NCI-H526 (cell line): ENCODE results near the gene MAP4K4.
A peak's percentile ranks its signal among the peaks of the same experiment; 100 is the strongest.

Experiments
- DNase-seq, 2 experiments: peaks; one replicate each; lab custom pipeline; 2025; lab: John Stamatoyannopoulos, UW

The MAP4K4 gene

DNA sequence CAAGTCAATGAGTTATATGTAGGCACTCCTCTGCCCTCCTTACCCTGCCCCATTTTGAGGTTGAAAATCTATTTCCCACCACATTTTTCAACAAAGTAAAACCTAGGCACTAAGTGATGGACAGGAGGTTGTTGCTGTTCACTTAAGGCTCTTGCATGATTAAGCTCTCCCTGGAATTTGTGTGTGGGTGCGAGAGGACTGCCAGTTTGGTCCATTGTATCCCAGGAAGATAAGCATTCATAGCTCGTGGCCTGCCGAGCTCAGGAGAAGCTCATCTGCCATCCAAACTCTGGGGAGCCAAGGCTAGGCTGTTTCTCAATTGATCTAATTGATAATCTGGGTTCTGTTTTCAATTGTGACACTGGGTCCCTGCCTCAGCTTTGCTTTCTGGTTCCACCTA, 4.7 kb upstream of the MAP4K4 start:
- no peak for DNase-seq

DNA sequence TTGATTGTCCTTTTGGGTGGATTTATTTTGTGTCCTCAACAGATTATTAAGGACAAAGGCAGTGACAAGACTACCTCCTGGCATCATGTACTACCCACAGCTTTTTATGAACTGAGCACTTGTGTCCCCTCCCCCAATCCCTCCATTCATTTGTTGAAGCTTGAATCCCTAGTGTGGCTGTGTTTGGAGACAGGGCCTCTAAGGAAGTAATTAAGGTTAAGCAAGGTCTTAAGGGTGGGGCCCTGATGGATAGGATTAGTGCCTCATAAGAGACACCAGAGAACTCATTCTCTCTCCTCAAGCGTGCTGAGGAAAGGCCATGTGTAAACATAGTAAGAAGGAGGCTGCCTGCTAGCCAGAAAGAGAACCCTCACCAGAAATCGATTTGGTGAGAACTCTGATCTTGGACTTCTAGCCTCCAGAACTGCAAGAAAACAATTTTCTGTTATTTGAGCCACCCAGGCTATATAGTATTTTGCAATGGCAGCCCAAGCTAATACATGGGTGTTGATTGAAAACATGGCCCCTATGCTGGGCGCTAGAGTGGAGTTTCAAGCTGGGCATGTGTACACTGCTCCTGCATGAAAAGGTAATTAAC, 3.4 kb upstream of the MAP4K4 start:
- DNase-seq, result no peak

GRCh38 chr2:101696272-101697123, 1.0 kb upstream of the MAP4K4 start:
- DNase-seq, result peak; percentile 29 to 78

GRCh38 chr2:101698014-101698843, 722 bp downstream of the MAP4K4 start:
- DNase-seq, result peak; percentile 50 to 52

- peak; percentile 29 to 43 for DNase-seq
These were observed 1.6 kb downstream of the MAP4K4 start for GRCh38 chr2:101698844-101699754.

DNA sequence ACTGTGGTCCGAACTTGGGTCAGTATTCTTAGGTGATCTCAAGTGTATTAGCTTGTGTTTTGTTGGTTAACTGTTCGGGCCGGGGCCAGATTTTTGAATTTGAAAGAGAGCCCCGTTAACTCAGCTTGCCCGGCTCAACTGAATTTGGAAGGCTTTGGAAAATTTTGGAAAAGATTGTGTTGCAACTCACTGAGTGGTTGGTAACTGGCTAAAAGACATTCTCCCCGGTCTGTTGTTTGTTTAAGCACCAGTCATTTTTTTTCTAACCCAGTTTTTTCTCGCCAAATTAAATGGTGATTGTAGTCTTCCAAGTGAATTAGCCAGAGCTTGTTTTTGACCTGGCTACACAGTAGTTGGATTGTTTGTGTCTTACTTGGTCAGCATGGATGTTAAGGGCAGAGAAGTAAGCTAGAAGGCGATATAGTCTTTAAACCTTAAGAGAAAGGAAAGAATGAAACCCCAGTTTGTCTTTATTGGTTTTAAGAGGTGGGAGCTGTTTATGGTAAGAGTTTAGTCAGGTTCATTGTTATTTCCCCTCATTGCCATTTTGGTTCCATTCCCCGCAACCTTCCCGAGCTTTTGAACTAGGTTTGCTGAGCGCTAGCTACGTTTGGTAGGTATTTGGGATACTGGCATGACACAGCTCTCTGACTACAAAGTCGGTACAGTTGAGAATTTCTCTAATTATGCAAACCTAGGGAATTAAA, 2.4 kb downstream of the MAP4K4 start:
- DNase-seq, result peak in 1 of 2 experiments; percentile 9

GRCh38 chr2:101704046-101704466, 6.5 kb downstream of the MAP4K4 start:
- no peak for DNase-seq

DNA sequence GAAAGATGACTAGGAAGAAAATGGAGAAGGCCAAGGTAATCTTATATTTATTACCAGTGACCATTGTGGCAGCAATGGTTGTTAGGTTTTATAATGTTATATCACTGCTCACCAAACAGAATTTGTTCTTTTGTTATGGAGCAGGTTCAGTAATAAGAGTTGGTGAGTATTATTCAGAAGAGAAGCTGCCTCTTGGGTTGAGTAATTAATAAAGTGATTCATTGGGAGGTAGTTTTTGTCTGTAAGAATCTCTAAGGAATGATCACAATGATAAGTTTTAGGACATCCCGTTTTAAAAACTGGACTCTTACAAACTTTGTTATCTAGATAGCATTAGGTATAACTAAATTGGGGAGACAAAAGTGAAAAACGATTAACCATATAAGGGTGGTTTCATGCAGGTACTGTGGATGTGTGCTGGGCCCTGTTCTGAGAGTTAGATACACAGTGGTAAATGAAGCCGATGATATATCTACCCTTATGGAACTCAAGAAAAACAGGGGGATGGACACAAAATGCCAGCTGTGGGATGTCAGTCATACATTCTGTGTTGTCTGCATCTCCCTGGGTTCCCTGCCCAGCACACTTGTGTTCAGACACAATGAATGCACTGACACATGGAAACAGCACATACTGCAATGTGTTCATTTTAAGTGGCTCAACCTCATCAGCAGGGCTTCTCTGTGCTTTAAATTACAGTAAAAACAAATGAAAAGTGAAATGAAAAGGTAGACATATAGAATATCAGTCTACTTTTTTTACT, 7.5 kb downstream of the MAP4K4 start:
- DNase-seq, result no peak

DNA sequence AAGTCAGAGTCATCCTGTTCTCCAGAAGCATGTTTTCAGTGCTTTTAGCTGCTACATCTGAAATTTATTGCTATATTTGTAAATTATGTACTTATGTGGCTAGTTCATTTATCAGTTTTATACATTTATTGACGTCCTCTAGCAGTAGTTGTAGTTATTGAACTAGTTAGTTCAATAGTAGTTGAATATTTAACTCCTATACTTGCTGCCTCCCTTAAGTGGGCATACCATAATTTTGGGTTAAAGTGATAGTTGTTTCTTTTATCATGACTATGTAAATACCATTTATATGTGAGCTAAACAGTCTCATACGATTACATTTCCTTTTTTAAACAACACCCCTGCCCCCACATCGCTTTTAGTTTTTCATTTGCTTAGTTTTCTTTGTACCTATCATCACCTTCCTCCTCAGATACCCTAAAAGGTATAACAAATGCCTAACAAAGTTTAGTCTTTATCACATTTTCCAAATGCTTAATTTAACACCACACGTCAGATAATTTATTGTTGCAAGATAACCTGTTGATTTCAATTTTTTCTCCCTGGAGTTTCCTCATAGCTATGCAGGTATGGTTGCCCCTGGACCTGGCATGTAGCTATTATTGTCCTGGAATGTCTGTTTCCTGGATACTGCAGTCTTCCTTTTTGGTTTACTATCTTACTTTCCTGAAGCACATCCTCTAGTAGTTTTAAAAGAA, 8.8 kb downstream of the MAP4K4 start:
- DNase-seq, result no peak

DNA sequence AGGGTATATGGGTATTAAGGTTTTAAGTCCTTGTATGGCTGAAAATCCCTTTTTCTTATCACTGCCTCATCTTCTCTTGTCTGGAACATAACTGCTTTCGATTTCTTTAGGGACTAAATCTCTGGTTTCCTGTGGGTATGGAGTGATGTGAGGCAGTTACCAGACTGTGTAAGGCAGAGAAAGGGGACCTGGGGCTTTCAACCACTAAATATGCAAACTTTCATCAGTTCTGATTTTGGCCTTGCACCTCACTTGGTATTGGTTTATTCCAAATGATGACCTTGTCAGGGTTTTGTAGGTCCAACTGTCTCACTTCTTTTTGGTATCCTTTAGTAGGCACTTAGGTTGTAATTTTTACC, 9.3 kb downstream of the MAP4K4 start:
- no peak for DNase-seq

DNA sequence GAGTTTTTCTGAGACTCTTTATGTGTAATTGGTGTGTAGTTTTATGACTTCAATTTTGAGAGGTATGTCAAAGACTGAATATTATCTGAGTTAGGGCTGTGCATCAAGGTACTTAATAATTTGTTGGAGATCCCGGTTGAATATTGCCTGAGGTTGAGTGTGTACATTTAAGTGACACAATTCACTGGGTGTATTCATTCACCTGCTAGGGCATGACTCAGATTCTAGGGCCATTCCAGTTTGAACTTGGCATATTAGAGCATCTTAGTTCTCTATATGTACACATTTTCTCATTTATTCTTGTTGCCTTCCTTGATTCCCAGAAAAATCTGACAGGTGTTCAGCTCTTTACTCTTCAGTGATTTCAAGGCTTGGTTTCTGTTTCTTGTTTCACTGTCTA, 12.5 kb downstream of the MAP4K4 start:
- DNase-seq, result no peak

DNA sequence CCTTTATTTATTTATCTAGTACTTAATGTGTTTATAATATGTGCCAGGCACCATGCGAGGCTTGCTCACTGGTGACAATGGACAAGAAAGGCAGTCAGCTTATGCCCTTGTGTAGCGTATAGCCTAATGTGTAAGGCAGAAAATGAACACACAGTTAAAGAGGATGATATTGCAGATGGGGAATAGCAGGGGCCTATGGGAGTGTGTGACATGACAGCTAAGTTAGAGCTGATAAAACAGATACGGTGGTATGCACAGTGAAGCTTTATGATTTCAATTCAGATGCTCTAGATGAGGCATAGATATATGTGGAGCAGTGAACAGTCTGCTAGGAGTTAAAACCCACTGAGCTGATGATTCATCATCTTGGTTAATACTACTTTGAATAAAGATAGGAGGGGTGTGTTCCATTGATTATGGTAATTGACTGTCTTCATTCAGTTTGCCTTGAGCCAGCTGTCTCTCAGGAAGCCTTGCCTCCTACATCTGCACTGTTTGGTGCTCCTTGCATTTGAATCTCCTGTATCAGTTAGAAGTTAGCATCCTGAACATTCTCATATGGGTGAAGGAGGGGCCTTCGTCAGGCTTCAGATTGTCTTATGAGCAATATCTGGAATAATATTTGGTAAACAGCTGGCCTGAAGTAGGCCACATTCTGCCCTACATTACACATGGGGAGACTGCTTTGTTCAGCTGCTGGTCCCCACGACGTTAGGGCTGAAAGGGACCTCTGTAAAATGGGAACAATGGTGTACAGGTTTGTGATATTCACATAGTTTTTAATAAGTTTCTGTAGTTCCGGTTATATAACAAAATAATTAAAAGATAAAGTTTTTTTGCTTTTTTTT, 13.2 kb downstream of the MAP4K4 start:
- peak in 1 of 2 experiments; percentile 2 for DNase-seq

DNA sequence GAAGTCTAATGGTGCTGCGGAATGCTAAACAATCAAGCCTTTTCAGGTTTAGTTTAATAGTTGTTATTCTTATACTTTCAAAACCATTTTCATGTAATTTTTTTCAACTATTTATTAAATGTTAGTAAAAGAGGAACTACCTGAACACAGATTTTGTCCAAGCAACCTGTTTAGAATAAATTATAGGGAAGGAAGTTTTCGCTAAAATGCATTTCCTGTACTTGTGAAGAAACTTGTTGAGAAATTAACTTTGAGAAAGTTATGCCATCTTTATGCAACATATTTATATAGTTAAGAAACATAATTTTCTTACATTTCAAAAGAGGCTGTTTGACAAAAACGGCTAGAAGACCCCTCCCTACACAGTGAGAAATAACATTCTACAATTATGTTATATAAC, 16.6 kb downstream of the MAP4K4 start:
- DNase-seq, result no peak

DNA sequence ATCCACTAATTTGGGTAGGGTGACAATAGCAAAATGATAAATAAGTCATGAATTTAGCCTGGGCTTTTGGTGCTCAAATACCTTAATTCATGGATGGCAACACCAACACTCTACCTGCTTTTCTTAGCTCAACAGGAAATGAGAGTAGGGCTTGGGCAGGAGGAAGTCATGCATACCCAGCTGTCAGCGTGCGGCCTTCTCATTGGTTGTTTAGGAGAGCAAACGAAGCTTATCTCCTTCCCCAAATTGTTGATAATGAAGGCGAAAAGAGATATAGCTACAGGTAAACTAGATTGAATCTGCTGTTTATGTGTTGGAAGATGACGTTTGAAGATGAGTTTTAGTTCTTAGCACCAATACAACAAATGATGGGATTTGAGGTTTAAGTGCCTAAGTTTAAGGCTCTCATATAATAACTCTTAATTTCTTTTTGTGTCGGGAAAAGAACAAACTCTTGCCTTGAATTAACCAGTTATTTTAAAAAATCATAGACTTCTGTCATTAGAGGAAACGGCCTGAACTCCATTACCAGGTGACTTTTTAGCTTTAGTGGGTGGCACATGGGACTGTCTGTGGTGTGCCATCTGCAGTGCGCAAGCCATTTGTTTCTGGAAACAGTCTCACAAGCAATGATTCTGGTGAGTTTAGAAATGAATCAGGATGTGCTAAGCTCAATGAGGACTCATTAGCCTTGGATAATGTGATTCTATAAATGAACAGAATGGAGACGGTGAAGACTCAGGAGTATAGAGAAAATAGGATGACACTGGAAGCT, 19.8 kb downstream of the MAP4K4 start:
- DNase-seq, result no peak

DNA sequence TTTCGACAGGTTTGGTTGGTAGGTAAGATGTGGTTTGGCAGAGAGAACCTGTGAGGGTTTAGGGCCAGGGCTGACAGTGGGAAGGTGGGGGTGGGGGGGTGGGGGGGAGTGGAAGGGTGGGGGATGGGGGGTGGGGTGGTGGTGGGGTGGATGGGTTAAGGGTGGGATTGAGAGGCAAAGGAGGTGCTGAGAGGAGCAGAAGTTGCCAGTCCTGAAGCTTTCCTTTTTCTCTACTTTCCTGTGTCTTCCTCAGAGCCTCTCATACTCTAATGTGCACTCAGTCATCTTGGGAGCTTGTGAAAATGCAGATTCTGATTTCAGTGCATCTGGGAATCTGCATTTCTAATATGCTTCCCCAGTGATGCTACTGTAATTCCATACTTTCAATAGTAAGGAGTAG, 21.0 kb downstream of the MAP4K4 start:
- no peak for DNase-seq

GRCh38 chr2:101718993-101719571, 21.6 kb downstream of the MAP4K4 start:
- DNase-seq, result no peak

DNA sequence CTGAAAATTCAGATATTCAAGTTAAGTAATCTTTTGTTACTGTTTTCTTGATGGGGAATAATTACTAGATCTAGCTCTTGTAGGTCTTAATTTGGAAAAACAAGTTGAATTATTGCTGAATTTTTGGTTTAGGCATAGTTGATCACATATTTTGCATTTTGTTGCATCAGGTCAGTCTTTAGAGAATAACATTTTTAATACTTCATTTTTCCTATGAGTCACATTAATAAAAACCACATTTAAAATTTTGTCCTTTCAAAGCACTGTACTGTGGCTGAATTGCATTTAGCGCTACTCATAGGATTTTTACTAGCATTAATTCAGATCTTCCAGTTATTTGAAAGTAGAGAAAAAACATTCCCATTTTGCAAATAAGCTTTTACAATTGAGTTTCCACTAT, 23.2 kb downstream of the MAP4K4 start:
- DNase-seq, result no peak

- no peak for DNase-seq
These were observed 25.4 kb downstream of the MAP4K4 start for GRCh38 chr2:101722864-101723263.
